Measurements from ENCODE around the gene HELT. TPM values are rescaled to one million over a fixed set of nuclear protein-coding genes. Genes with fewer than 3 reads are reported as not detected.

HELT gene
- total and polyA plus RNA-seq, 2 experiments from 2014 or later: not detected

DNA sequence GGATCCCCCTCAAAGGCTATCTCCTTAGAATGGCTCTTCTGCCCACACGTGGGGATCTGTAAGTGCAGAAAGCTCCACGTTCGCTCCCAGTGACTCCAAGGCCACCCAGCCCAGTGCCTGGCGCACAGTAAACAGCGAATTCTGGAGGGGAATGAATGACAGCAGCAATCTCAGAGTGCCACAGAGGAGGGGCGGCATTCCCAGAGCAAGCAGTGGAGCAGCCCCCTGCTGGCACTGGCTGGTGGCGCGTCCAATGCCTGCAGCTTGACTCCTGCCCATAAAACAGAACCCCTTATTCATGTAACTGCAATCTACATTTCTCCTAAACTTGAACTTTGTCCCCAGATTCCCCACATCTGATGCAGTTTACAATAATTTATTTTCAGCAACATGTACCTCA is 6.9 kb upstream of the HELT start:
- DNase-seq: peak; percentile 24
- no peak for TF ChIP-seq EZH2phosphoT487 (IDR thresholded peaks at IDR 0.05; ENCODE audit: insufficient read depth, low read depth)
- no peak for TF ChIP-seq EZH2 (IDR thresholded peaks at IDR 0.05; ENCODE audit: insufficient read depth, poor library complexity, severe bottlenecking)
- no peaks in the 10 kb centered on the region for H3K9me2 ChIP-seq (ENCODE audit: insufficient read depth)
- WGBS, 2 experiments (ENCODE audit: low coverage in 1 of 2, low lambda C conversion rate in 2 of 2, missing lambda C conversion rate in 2 of 2): 14 to 20% methylated on average over 8 of the region's 8 CpGs
- no peaks in the 10 kb centered on the region for H3K4me1 ChIP-seq (ENCODE audit: insufficient read depth)
- H2AFZ ChIP-seq: no peak overlapping the region
- in situ Hi-C loops (cut with MboI): no loop called here
- H3K9ac ChIP-seq: no peak overlapping the region
- no peak overlapping the region for H3K27ac ChIP-seq
- H3K27me3 ChIP-seq (replicated peaks; ENCODE audit: insufficient read depth): peaks cover 54% of the 10 kb centered on the region
- no peak overlapping the region for H3K4me2 ChIP-seq (ENCODE audit: unreplicated experiment)
- H3K79me2 ChIP-seq (ENCODE audit: insufficient read depth): no peaks in the 10 kb centered on the region
- no peaks in the 10 kb centered on the region for H3F3A ChIP-seq (ENCODE audit: insufficient read depth)
- no peaks in the 10 kb centered on the region for H3K36me3 ChIP-seq (ENCODE audit: low read depth)
- H3K9me3 ChIP-seq (ENCODE audit: low read depth): no peaks in the 10 kb centered on the region
- no peaks in the 10 kb centered on the region for H4K20me1 ChIP-seq (ENCODE audit: insufficient read depth)
- H3K4me3 ChIP-seq: no peak overlapping the region

DNA sequence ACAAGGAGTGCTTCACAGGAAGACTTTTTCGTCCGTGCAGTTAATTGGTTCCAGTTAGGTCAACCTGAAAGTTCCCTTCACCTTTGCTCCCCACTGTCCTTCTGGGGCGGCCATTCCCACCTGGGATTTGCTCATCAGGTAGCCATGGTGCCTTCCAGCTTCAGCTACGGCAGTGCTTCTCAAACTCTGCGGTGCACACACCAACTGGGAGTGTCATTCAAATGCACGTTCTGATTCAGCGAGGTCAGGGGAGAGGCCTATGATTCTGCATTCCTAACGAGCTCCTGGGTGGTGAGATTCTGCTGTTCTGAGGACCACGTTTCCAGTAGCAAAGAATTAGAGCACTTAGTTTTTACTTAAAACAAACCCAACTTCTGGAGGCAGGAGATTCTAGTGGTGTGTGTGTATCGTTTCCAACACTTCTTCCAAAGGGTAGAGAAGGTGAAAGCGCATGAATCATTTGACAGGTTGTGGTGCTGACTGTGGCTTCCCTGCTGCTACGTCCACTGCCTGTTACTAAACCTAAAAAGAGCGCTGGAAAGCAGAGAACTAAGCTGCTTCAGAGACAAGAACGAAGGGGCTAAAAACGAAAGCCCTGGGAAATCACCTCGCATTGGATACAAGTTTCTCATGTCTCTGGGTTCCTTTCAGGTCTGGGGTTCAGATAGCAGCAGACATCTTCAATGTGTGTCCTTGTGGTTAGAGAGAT is 4.7 kb upstream of the HELT start:
- H3K9me3 ChIP-seq (ENCODE audit: low read depth): no peaks in the 10 kb centered on the region
- WGBS, 2 experiments (ENCODE audit: low coverage in 1 of 2, low lambda C conversion rate in 2 of 2, missing lambda C conversion rate in 2 of 2): 15 to 18% methylated on average over 16 of the region's 16 CpGs
- peaks cover 75% of the 10 kb centered on the region for H3K27me3 ChIP-seq (replicated peaks; ENCODE audit: insufficient read depth)
- H2AFZ ChIP-seq: no peak overlapping the region
- no peaks in the 10 kb centered on the region for H3F3A ChIP-seq (ENCODE audit: insufficient read depth)
- H3K9me2 ChIP-seq (ENCODE audit: insufficient read depth): no peaks in the 10 kb centered on the region
- H3K36me3 ChIP-seq (ENCODE audit: low read depth): no peaks in the 10 kb centered on the region
- no peaks in the 10 kb centered on the region for H3K4me1 ChIP-seq (ENCODE audit: insufficient read depth)
- no peak for TF ChIP-seq EZH2 (IDR thresholded peaks at IDR 0.05; ENCODE audit: insufficient read depth, poor library complexity, severe bottlenecking)
- TF ChIP-seq EZH2phosphoT487 (IDR thresholded peaks at IDR 0.05; ENCODE audit: insufficient read depth, low read depth): no peak
- H3K4me2 ChIP-seq (ENCODE audit: unreplicated experiment): no peak overlapping the region
- H3K27ac ChIP-seq: no peak overlapping the region
- in situ Hi-C loops (cut with MboI): no loop called here
- no peaks in the 10 kb centered on the region for H4K20me1 ChIP-seq (ENCODE audit: insufficient read depth)
- 0 out of 2 replicates have a peak overlapping the region, but pooled peaks have one; percentile 9 for H3K4me3 ChIP-seq
- DNase-seq: no peak
- no peak overlapping the region for H3K9ac ChIP-seq
- H3K79me2 ChIP-seq (ENCODE audit: insufficient read depth): no peaks in the 10 kb centered on the region

DNA sequence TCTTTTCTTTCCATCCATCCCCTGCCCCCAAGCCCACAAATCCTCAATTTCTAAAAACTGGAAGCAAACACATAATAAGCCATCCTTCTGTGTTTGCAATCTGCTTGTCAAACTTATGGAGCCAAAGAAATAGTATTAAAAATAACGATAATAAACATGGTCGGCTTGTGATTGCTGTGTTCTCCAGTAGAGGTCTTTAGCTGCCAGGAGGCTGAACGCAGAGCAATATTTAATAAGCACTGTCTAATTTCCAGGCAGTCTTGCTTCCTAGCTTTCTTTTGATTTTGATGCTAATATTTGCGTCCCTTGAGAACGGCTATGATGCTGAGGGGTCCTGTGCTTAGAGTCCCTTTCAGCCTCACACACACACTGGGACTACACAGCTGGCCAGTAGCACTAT is 3.2 kb upstream of the HELT start:
- H3K9me2 ChIP-seq (ENCODE audit: insufficient read depth): no peaks in the 10 kb centered on the region

DNA sequence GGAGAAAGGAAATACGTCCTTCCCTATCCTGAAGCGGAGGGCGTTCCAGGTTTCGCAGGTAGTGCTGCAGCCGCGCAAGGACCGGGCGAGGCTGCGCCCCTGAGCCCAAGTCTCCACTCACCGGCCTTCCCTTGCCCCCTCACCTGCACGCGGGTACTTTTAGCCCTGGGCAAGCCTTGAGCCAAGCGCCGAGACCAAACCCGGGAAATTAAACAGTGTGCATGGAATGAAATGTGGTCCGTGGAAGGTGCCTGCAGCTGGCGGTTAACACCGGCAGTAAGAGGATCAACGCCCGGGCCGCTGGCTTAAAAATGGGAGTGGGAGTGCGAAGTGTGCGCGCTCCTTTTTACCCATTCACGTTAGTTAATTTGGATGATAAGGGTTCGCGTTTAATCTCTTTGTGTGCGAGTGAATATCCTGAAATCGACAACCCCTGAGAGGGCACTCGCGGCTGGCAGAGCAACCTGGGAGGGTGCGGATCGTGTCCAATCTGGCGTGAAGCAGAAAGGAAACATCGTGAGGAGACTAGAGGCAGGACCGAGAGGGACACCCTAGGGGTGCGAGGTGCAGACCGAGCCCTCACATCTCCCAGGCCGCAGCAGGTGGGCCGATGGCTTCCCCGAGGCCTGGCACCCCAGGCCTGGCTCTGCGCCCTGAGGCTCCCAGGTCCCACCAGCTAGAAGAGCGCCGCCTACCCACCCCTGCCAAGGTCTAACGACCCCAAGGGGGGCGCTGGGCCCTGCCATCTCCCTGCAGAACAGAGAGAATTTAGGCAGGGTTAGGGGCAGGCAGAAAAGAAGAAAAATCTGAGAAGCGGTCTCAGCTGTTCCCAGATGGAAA is 2.0 kb upstream of the HELT start:
- in situ Hi-C loops (cut with MboI): no loop called here
- H3K4me3 ChIP-seq: no peak overlapping the region
- H3K9me2 ChIP-seq (ENCODE audit: insufficient read depth): no peaks in the 10 kb centered on the region
- H3F3A ChIP-seq (ENCODE audit: insufficient read depth): no peaks in the 10 kb centered on the region
- H3K4me2 ChIP-seq (ENCODE audit: unreplicated experiment): no peak overlapping the region
- DNase-seq: no peak
- no peaks in the 10 kb centered on the region for H3K9me3 ChIP-seq (ENCODE audit: low read depth)
- no peaks in the 10 kb centered on the region for H3K79me2 ChIP-seq (ENCODE audit: insufficient read depth)
- TF ChIP-seq EZH2phosphoT487 (IDR thresholded peaks at IDR 0.05; ENCODE audit: insufficient read depth, low read depth) (no peak), EZH2 (IDR thresholded peaks at IDR 0.05; ENCODE audit: insufficient read depth, poor library complexity, severe bottlenecking) (peak; percentile 35)
- 2 to 3% methylated on average over 47 of the region's 47 CpGs for WGBS, 2 experiments (ENCODE audit: low coverage in 1 of 2, low lambda C conversion rate in 2 of 2, missing lambda C conversion rate in 2 of 2)
- H3K36me3 ChIP-seq (ENCODE audit: low read depth): no peaks in the 10 kb centered on the region
- H3K27me3 ChIP-seq (replicated peaks; ENCODE audit: insufficient read depth): peaks cover 89% of the 10 kb centered on the region
- no peak overlapping the region for H2AFZ ChIP-seq
- no peak overlapping the region for H3K27ac ChIP-seq
- H3K4me1 ChIP-seq (ENCODE audit: insufficient read depth): no peaks in the 10 kb centered on the region
- no peak overlapping the region for H3K9ac ChIP-seq
- H4K20me1 ChIP-seq (ENCODE audit: insufficient read depth): no peaks in the 10 kb centered on the region

More for the DNA sequence above, 3.2 kb upstream of the HELT start:
- Histone ChIP-seq H2AFZ (no peak overlapping the region), H3K27me3 (replicated peaks; ENCODE audit: insufficient read depth) (peaks cover 81% of the 10 kb centered on the region), H3K4me2 (ENCODE audit: unreplicated experiment) (no peak overlapping the region), H3K9ac (no peak overlapping the region), H3K36me3 (ENCODE audit: low read depth) (no peaks in the 10 kb centered on the region), H4K20me1 (ENCODE audit: insufficient read depth) (no peaks in the 10 kb centered on the region), H3K79me2 (ENCODE audit: insufficient read depth) (no peaks in the 10 kb centered on the region), H3K9me3 (ENCODE audit: low read depth) (no peaks in the 10 kb centered on the region), H3K4me3 (no peak overlapping the region), H3K4me1 (ENCODE audit: insufficient read depth) (no peaks in the 10 kb centered on the region), H3F3A (ENCODE audit: insufficient read depth) (no peaks in the 10 kb centered on the region), H3K27ac (no peak overlapping the region)
- in situ Hi-C loops (cut with MboI): no loop called here
- peak; percentile 33 for DNase-seq
- WGBS, 2 experiments (ENCODE audit: low coverage in 1 of 2, low lambda C conversion rate in 2 of 2, missing lambda C conversion rate in 2 of 2): 17 to 21% methylated on average over 5 of the region's 5 CpGs
- TF ChIP-seq EZH2 (IDR thresholded peaks at IDR 0.05; ENCODE audit: insufficient read depth, poor library complexity, severe bottlenecking) (no peak), EZH2phosphoT487 (IDR thresholded peaks at IDR 0.05; ENCODE audit: insufficient read depth, low read depth) (no peak)
